HG03280 (cell line): ENCODE measurements around the gene GSX1.
"Not testable (repeated sequence)": the region's sequence is repeated elsewhere in the genome, so short reads cannot be mapped to it uniquely, and the experiment has no call there.

Source experiments
- ATAC-seq: cut with Tn5 transposase; IDR thresholded peaks from one replicate; pipeline ENCODE4 v1.9.1; 2021; ENCODE audit warnings: mild to moderate bottlenecking, moderate library complexity; ENCODE audit not compliant: unreplicated experiment

Gene GSX1

GRCh38 chr13:27792393-27793218 lies at the start of gene GSX1:
Gene GSX1 (plus strand): TSS chr13:27792483. CDS start chr13:27792691, 208 bp downstream.
- ATAC-seq: no peak

- no peak for ATAC-seq
Observed at GRCh38 chr13:27744801-27745200, 47.5 kb upstream of the GSX1 start.

- no peak for ATAC-seq
Observed at GRCh38 chr13:27745301-27745700, 47.0 kb upstream of the GSX1 start.

GRCh38 chr13:27748143-27748542 lies 44.1 kb upstream of the GSX1 start:
- ATAC-seq: not testable (repeated sequence)

GRCh38 chr13:27751953-27752532 lies 40.2 kb upstream of the GSX1 start:
- ATAC-seq: no peak

GRCh38 chr13:27765650-27766049 lies 26.6 kb upstream of the GSX1 start:
- ATAC-seq: no peak

GRCh38 chr13:27770809-27771208 lies 21.5 kb upstream of the GSX1 start:
- no peak for ATAC-seq

GRCh38 chr13:27772651-27773425 lies 19.4 kb upstream of the GSX1 start:
- ATAC-seq: no peak

- ATAC-seq: no peak
Observed at GRCh38 chr13:27774169-27774568, 18.1 kb upstream of the GSX1 start.

- ATAC-seq: no peak
Observed at GRCh38 chr13:27774651-27775050, 17.6 kb upstream of the GSX1 start.

GRCh38 chr13:27775943-27776342 lies 16.3 kb upstream of the GSX1 start:
- ATAC-seq: no peak

- ATAC-seq: no peak
Observed at GRCh38 chr13:27782151-27782550, 10.1 kb upstream of the GSX1 start.

- no peak for ATAC-seq
Observed at GRCh38 chr13:27783111-27783510, 9.2 kb upstream of the GSX1 start.

GRCh38 chr13:27788271-27788670 lies 4.0 kb upstream of the GSX1 start:
- no peak for ATAC-seq

GRCh38 chr13:27789153-27789494 lies 3.2 kb upstream of the GSX1 start:
- no peak for ATAC-seq

- no peak for ATAC-seq
Observed at GRCh38 chr13:27789495-27790303, 2.6 kb upstream of the GSX1 start.

- no peak for ATAC-seq
Observed at GRCh38 chr13:27790523-27790922, 1.8 kb upstream of the GSX1 start.

- ATAC-seq: no peak
Observed at GRCh38 chr13:27791146-27791900, 960 bp upstream of the GSX1 start.

- ATAC-seq: no peak
Observed at GRCh38 chr13:27791901-27792392, 336 bp upstream of the GSX1 start.
